B cell (primary cell): ENCODE measurements around the gene NIPAL3. TPM values are rescaled to one million over a fixed set of nuclear protein-coding genes. Genes with fewer than 3 reads are reported as not detected.

Source experiments
- ATAC-seq: fragments of 200-7000 bp; cut with Tn5 transposase; one replicate; pipeline ENCODE4 v1.10.0; 2021; ENCODE audit warnings: low read depth, mild to moderate bottlenecking, moderate number of reproducible peaks, moderate library complexity
- CTCF ChIA-PET: fragments of 350-600 bp; sonication (Branson Sonifier 250); formaldehyde crosslinking; loops from one replicate; lab custom pipeline; 2021; ENCODE audit warnings: antibody characterized with exemption, inconsistent platforms; lab: Charles Lee
- POLR2A ChIA-PET: fragments of 350-600 bp; sonication (Branson Sonifier 250); formaldehyde crosslinking; loops from one replicate; lab custom pipeline; 2021; ENCODE audit warnings: antibody characterized with exemption; lab: Charles Lee
- DNase-seq: peaks from one replicate; pipeline ENCODE4 v3.0.0; 2013
- H2AFZ ChIP-seq: 2 replicates; pipeline ENCODE4 v1.6.1; 2012; ENCODE audit warnings: mild to moderate bottlenecking, low read depth, low read length; ENCODE audit not compliant: insufficient read depth, poor library complexity, severe bottlenecking
- H3K27ac ChIP-seq, 2 donors: 1 replicate in 1 of 2; 2 replicates in 1 of 2; pipeline ENCODE4 v1.5.1; 2012 to 2013; ENCODE audit warnings: low read length in 2 of 2, mild to moderate bottlenecking in 2 of 2, moderate library complexity in 1 of 2
- H3K27me3 ChIP-seq, 4 experiments: fragments of 200-600 bp in 1 of 4; sonication (generic) in 1 of 4; replicated peaks in 1 of 4; 1 replicate in 2 of 4; 2 replicates in 2 of 4; pipeline versions ENCODE4 v1.6.1 to v1.7.0; 2013 to 2016; ENCODE audit warnings: low read length in 3 of 4, mild to moderate bottlenecking in 2 of 4, mixed read lengths in 1 of 4, moderate library complexity in 1 of 4; ENCODE audit not compliant: insufficient read depth in 4 of 4, control insufficient read depth in 3 of 4; ENCODE audit errors: control extremely low read depth in 1 of 4
- H3K36me3 ChIP-seq, 2 experiments: replicated peaks in 1 of 2; 1 replicate in 1 of 2; 2 replicates in 1 of 2; pipeline versions ENCODE4 v1.6.1 to v1.7.1; 2013; ENCODE audit warnings: low read length in 1 of 2; ENCODE audit not compliant: insufficient read depth in 2 of 2, control insufficient read depth in 1 of 2; ENCODE audit errors: control extremely low read depth in 1 of 2, extremely low read depth in 1 of 2
- H3K4me1 ChIP-seq, 2 donors: fragments of 200-600 bp in 1 of 2; sonication (generic) in 1 of 2; 1 replicate in 1 of 2; 2 replicates in 1 of 2; pipeline versions ENCODE4 v1.5.1 to v1.6.1; 2013 to 2017; ENCODE audit warnings: low read length in 2 of 2; ENCODE audit not compliant: control insufficient read depth in 2 of 2, insufficient read depth in 2 of 2
- H3K4me2 ChIP-seq: replicated peaks from 2 replicates; pipeline ENCODE3; 2012; ENCODE audit warnings: mild to moderate bottlenecking, low read depth, low read length; ENCODE audit not compliant: poor library complexity, severe bottlenecking
- H3K4me3 ChIP-seq, 5 experiments: fragments of 200-600 bp in 1 of 5; sonication (generic) in 1 of 5; 1 replicate in 3 of 5; 2 replicates in 2 of 5; pipeline versions ENCODE4 v1.5.1 to v1.7.0; 2011 to 2016; ENCODE audit warnings: low read length in 4 of 5, mild to moderate bottlenecking in 4 of 5, low read depth in 2 of 5, control low read depth in 1 of 5, moderate library complexity in 1 of 5; ENCODE audit not compliant: insufficient read depth in 1 of 5; ENCODE audit errors: control extremely low read depth in 1 of 5, extremely low read depth in 1 of 5
- H3K79me2 ChIP-seq: fragments of 200-600 bp; sonication (generic); one replicate; pipeline ENCODE4 v1.6.0; 2016; ENCODE audit warnings: low read length; ENCODE audit not compliant: control insufficient read depth, insufficient read depth
- H3K9ac ChIP-seq: fragments of 200-600 bp; sonication (generic); 2 replicates; pipeline ENCODE4 v1.6.1; 2017; ENCODE audit warnings: mild to moderate bottlenecking, low read length, moderate library complexity
- H3K9me3 ChIP-seq, 3 donors: one replicate each; pipeline versions ENCODE4 v1.6.1 to v1.7.1; 2013; ENCODE audit warnings: low read length in 2 of 3; ENCODE audit not compliant: control insufficient read depth in 2 of 3, insufficient read depth in 1 of 3; ENCODE audit errors: control extremely low read depth in 1 of 3
- H4K20me1 ChIP-seq: 2 replicates; pipeline ENCODE4 v1.6.0; 2012; ENCODE audit warnings: mild to moderate bottlenecking, low read length; ENCODE audit not compliant: insufficient read depth, control insufficient read depth, poor library complexity, severe bottlenecking
- H3K27ac Mint-ChIP-seq: one replicate; pipeline ENCODE4 v1.8.0; 2021; ENCODE audit warnings: mixed read lengths
- H3K27me3 Mint-ChIP-seq: one replicate; pipeline ENCODE4 v1.8.0; 2021; ENCODE audit warnings: mixed read lengths
- H3K4me1 Mint-ChIP-seq: one replicate; pipeline ENCODE4 v1.8.0; 2021; ENCODE audit warnings: mixed read lengths
- H3K4me3 Mint-ChIP-seq: one replicate; pipeline ENCODE4 v1.8.0; 2021; ENCODE audit warnings: mixed read lengths
- H3K9me3 Mint-ChIP-seq: one replicate; pipeline ENCODE4 v1.8.0; 2022; ENCODE audit warnings: mixed read lengths; ENCODE audit not compliant: insufficient read depth
- CTCF ChIP-seq: fragments of 200-600 bp; IDR thresholded peaks from one replicate; pipeline ENCODE4 v1.8.0; 2022; ENCODE audit warnings: antibody characterized with exemption, mild to moderate bottlenecking
- EZH2 ChIP-seq: IDR thresholded peaks from 2 replicates; pipeline ENCODE4 v1.6.1; 2012; ENCODE audit warnings: borderline replicate concordance, low read depth, mild to moderate bottlenecking, moderate library complexity, low read length; ENCODE audit not compliant: insufficient read depth, poor library complexity, severe bottlenecking
- WGBS: methylation state at CpG from one replicate; pipeline ENCODE4 v1.1.5; 2013; ENCODE audit warnings: missing lambda C conversion rate; ENCODE audit not compliant: insufficient coverage; 5-methylcytosine and 5-hydroxymethylcytosine counted together
- intact Hi-C: fragments of 100-400 bp; cut with micrococcal nuclease; formaldehyde crosslinking; loops from one replicate; pipeline ENCODE4 v1.10.0; 2022
- polyA plus RNA-seq: library from polyadenylated mRNA; depleted of rRNA; stranded (reverse); fragments of >200 nt; gene quantifications from 2 replicates; pipeline ENCODE4 v1.2.3, GENCODE V29; 2012
- total RNA-seq, 2 donors: library from RNA; stranded (reverse); fragments of 120-200 nt in 1 of 2; gene quantifications; 1 replicate in 1 of 2; 2 replicates in 1 of 2; pipeline versions ENCODE4 v1.2.3 to v1.2.4, GENCODE V29; 2013 to 2022

Gene NIPAL3
- total and polyA plus RNA-seq, 2 donors (not counting 1 experiment from before 2014, with no cell fraction given) = 23.8 to 31.6 TPM

DNA sequence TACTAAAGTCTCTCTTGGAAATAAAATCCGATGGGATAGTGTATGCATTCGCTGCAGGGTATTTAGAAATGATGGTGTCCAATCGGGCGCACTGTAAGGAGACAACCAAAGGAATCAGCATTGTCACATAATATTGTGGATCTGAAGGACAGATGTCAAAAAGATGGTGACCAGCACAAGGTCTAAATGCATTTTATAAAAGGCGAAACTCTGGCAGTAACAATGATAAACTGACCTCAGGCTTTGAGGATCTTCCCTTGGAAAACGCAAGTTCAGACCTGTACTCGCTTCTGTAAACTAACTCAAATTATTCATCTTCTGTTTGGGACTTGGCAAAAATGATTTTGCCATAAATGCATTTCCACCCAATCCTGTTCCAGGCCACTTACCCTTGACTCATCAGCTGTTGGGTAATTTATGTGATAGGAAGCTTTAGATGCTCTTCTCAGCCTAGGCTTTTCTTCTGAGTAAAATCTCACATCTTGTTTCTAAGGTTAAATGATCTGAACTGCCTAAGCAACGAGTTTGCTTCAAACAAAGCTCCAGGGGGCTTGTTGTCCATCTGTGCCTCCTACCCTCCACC is 35.8 kb upstream of the NIPAL3 start:
- 93% methylated on average over 6 of the region's 8 CpGs for WGBS
- POLR2A ChIA-PET = no interaction called here
- TF ChIP-seq CTCF (no peak), EZH2 (no peak)
- intact Hi-C loops = loop anchor here (10.0 kb wide), 1 partner anchor 55 kb away; no protein-coding TSS in a partner anchor
- H4K20me1 ChIP-seq = no peaks in the 10 kb centered on the region
- ATAC-seq (no peak), DNase-seq (no peak)
- peaks cover 10 to 12% of the 10 kb centered on the region in 2 donors for H3K4me1 ChIP-seq
- no peaks in the 10 kb centered on the region for H3K9me3 ChIP-seq
- no peaks in the 10 kb centered on the region for H3K27me3 ChIP-seq
- H2AFZ ChIP-seq = no peak overlapping the region
- no peak overlapping the region for H3K4me3 Mint-ChIP-seq
- no peak overlapping the region for H3K4me2 ChIP-seq
- no peak overlapping the region for H3K4me3 ChIP-seq
- no peak overlapping the region for H3K9ac ChIP-seq
- no peaks in the 10 kb centered on the region for H3K27me3 Mint-ChIP-seq
- CTCF ChIA-PET = interaction anchor here (0.6 to 5.8 kb wide), 4 partner anchors 12 to 308 kb away, joined by 3 to 31 read pairs (median 3); no protein-coding TSS in a partner anchor
- peaks cover 12% of the 10 kb centered on the region for H3K4me1 Mint-ChIP-seq
- peaks cover 3 to 10% of the 10 kb centered on the region in 2 experiments for H3K36me3 ChIP-seq
- no peaks in the 10 kb centered on the region for H3K9me3 Mint-ChIP-seq
- H3K79me2 ChIP-seq = no peaks in the 10 kb centered on the region
- H3K27ac Mint-ChIP-seq = no peak overlapping the region
- no peak overlapping the region for H3K27ac ChIP-seq

DNA sequence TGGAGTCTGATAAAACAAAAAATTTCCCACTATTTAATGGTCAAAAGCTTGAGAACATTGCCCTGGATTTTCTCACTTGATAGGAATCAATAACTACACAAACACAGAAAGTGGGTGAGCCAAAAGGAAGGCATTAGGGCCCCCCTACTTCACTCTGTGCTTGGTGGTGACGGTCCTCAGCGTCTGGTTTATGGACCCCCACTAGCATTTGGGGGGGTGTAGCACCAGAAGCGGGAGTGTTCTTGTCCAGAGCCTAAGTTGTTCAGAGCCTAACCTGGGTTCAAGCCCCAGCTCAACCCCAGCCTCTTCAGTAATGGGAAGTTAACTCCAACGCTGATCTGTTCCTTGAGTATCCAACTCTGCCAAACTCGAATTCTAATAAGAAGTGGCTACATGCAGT is 35.1 kb upstream of the NIPAL3 start:
- no peak overlapping the region for H3K4me2 ChIP-seq
- H3K27ac Mint-ChIP-seq = no peak overlapping the region

More for the DNA sequence above, 35.1 kb upstream of the NIPAL3 start:
- no peak for TF ChIP-seq CTCF
- TF ChIP-seq EZH2 = no peak
- Histone ChIP-seq H3K4me1 (peaks cover 12 to 19% of the 10 kb centered on the region in 2 donors), H3K79me2 (no peaks in the 10 kb centered on the region), H4K20me1 (no peaks in the 10 kb centered on the region), H3K27ac (no peak overlapping the region), H3K36me3 (peaks cover 3 to 10% of the 10 kb centered on the region in 2 experiments), H3K9ac (no peak overlapping the region), H3K4me3 (no peak overlapping the region), H3K9me3 (no peaks in the 10 kb centered on the region), H2AFZ (no peak overlapping the region), H3K27me3 (no peaks in the 10 kb centered on the region)
- no peak for DNase-seq
- ChIA-PET CTCF (interaction anchor here (1.0 to 5.8 kb wide), 5 partner anchors 11 to 309 kb away, joined by 3 to 31 read pairs (median 4); no protein-coding TSS in a partner anchor), POLR2A (no interaction called here)
- Mint-ChIP-seq H3K4me1 (peaks cover 19% of the 10 kb centered on the region), H3K9me3 (no peaks in the 10 kb centered on the region), H3K4me3 (no peak overlapping the region), H3K27me3 (no peaks in the 10 kb centered on the region)
- intact Hi-C loops = no loop called here
- WGBS = no CpG with 5 or more reads among the region's 5 CpGs
- no peak for ATAC-seq
